NCI-H82 (cell line): ENCODE measurements around the gene METAP1D.

Experiments used
- DNase-seq: peaks from one replicate; lab custom pipeline; 2025; lab: John Stamatoyannopoulos, UW

METAP1D gene

GRCh38 chr2:172080641-172081220 is 81.0 kb downstream of the METAP1D start:
- no peak for DNase-seq

DNA sequence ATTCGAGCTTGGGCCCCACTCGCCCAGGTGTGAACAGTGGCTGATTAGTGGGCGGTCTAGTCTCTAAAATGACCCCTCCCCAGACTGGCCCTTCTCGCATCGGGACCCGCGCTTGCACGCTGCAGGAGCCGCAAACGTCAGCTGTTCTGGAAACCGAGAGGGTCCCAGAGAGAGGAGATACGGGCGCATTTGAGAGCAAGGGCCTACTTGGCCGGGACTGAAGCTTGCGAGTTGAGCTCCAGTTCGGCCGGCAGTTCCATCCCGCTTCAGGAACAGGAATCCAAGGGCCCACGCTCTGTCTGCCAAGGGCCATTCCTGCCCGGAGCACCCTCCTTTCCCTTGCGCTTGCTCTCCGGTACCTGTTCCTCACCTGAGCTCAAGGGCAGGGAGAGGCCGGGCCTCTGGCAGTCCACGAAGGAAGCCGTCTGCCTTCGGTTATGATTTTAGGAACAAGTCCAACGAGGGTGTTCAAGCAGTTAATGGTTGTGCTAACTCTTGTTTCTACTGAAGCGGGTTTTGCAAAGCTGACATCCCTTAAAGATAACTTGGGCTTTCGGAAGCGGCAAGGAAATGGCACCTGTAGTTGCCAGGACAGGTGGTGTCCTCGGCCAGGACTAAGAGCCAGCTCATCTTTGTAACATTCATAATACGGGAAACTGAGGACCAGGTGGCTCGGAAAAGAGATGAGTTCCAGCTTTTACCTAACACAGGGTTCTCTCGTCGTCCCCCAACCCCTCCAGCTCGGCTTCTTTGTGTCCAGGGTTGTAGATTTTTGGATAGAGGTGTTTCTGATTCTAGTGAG is 81.7 kb downstream of the METAP1D start:
- no peak for DNase-seq

DNA sequence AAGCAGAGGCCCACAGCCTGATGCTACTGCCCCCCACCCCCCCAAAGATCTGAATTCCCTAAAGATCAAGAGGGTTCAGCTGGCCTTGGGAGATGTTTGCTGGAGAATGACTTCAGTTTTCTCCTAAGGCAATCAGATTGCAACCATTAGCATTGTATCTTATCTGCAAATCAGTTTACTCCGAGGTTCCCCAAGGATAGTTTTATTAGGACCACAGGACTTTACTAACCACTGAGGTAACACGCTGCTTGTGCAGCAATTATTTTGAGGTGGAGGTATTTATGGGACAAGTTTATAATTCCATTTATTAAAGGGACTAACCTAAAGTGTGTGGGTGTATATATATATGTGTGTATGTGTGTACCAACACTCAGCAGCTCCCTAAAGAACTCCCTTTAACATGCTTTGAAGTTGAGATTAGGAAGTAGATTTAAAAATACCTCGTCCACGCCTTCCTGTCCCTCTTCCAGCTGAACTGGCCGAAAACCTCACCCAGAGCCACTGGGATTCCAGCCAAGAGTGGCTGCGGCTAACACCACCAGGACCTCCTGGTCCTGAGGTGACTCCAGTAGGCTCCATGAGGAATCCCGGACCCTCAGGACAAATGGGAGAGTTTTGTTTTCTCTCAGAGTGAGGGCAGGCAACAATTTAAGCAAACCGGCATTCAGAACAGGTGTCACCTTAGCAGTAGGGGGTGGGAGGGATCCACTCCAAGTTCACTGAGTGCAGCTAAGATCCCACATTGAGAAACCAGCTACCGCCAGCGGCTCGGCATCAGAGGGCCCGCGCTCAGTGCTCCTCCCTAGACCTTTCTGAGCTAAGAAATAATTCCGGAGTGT is 82.6 kb downstream of the METAP1D start:
- DNase-seq = no peak

DNA sequence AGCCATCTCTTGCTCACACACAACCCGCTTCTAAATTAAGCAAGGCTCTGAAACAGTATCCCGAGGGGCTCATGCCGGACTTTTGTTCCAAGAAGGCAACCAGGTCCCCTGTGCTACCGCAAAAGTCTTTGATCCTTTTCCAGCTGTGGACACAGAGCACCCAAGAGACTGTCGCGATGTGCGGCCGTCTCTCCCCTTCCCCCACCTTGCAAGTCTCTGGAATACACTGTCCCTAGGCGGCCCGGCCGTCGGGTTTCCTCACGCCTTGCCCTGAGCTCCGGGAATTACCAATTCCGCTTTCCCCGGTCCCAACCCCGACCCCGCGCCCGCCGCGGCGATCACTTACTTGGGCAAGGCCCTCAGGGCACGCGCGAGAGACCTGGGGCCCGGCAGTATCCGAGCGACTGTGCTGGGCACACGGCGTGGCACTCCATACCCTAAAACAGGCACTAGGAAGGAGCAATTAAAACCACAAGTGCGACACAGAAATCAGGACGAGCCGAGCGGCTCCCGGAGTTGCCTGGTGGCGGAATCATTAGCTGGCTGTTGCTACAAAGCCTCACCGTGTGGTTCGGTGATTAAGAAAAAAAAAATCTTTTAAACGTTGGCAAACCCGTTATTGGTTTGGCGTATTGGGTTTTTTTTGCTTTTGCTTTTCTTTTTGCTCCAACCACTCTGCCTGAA is 83.3 kb downstream of the METAP1D start:
- DNase-seq = peak; percentile 44

DNA sequence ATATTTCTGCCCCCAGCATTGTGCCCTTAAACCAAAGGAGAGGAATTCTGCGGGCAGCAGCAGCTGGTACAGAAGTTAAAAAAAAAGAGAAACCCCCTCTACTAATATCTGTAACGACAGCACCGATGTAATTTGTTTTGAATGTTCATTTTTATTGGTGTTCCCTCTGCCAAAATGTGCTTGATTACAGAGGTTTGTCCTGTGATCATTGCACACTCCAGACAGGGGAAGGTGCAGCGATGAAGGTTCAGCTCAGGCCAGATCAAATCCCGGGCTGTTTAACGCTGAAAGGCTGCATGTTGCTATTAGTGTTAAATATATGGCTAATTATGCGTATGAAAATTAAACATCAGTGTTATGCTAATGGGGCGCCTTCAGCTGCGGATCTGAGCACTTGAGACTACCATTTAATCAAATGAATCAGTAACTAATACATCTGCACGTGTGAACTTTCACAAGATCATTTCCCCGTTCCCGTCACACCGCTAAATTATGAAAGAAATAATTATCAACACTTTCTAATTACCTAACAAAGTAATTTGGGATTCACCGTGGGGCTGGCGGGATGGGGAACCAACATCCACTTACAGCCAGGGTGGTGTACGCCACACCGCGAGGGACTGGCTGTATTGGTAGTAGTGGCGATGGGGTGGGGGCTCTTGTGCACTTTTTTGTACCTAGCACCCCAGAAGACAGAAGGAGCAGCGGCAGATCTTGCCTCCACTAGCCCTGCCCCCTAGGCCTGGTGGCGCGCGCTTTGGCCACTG is 84.1 kb downstream of the METAP1D start:
- DNase-seq = no peak

GRCh38 chr2:172084395-172084644 is 84.6 kb downstream of the METAP1D start:
- DNase-seq = peak; percentile 72

DNA sequence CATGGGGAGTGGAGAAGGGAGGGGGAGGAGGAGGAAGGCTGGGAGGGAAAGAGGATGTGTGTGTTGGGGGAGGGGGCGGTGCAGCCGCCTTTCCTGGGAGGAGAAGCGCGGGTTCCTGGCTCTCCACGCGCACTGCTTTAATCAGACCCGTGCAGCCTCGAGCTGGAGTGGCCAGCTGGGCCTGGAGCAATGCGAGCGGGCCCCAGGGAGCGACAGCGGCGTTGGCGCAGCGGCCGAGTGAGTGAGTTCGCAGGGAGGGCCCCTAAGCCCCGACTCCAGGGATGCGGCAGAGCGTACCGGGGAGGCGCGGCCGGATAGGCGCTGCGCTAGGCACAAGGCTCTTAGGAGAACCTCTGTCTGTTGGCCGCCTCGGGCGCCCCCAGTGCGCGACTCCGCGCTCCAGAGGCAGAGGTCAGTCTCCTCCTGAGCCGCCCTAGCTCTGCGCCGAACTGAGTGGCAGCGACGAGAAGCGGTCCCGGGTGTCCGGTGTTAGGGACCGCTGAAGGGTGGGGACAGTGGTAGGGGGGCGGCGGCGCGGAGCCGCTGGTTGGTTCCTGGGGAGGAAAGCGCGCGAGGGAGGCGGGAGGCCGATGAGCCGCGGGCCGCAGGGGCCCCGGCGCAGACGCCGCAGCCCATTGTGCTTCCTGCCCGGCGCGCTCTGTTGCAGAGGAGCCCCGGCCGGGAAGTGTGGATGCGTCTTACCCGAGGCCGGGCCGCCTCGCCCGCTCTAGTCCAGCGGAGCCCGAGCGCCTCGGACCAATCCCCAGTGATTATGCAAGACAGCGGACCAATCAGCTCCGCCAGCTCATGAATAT is 85.1 kb downstream of the METAP1D start:
- peak; percentile 95 for DNase-seq

- DNase-seq = no peak
These were observed 85.9 kb downstream of the METAP1D start, which contains the start of gene DLX1 for GRCh38 chr2:172085460-172086159. DLX1 (plus strand) TSS chr2:172085507; CDS start chr2:172085678, 171 bp downstream.

- DNase-seq = peak; percentile 73
These were observed 86.8 kb downstream of the METAP1D start for GRCh38 chr2:172086241-172087206.

GRCh38 chr2:172087207-172087779 is 87.5 kb downstream of the METAP1D start:
- DNase-seq = no peak

GRCh38 chr2:172087780-172088244 is 88.1 kb downstream of the METAP1D start:
- peak; percentile 61 for DNase-seq

GRCh38 chr2:172088245-172089004 is 88.7 kb downstream of the METAP1D start:
- peak; percentile 37 for DNase-seq

DNA sequence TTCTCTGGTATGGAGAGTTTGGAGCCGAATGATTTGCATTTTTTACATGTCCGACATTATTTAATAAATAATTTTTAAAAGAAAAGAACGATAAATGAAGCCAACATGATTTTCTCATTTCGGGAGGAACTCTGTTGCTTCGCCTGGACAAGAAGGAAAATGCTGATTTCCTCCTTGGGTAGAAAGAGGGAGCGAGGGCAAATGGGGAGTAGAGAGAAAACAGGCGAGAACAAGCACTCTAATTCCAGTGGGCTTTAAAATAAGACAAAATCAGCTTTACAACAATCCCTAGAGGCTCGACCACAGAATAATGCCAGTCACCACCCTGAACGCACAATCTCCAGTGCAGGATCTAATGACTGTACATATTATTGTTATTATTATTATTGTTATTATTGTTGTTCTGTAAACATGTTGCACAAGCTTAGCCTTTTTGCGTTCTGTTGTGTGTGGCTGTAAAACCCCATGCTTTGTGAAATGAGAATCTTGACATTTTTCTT is 89.3 kb downstream of the METAP1D start:
- DNase-seq = no peak

- DNase-seq = no peak
These were observed 89.9 kb downstream of the METAP1D start for GRCh38 chr2:172089633-172090032.

DNA sequence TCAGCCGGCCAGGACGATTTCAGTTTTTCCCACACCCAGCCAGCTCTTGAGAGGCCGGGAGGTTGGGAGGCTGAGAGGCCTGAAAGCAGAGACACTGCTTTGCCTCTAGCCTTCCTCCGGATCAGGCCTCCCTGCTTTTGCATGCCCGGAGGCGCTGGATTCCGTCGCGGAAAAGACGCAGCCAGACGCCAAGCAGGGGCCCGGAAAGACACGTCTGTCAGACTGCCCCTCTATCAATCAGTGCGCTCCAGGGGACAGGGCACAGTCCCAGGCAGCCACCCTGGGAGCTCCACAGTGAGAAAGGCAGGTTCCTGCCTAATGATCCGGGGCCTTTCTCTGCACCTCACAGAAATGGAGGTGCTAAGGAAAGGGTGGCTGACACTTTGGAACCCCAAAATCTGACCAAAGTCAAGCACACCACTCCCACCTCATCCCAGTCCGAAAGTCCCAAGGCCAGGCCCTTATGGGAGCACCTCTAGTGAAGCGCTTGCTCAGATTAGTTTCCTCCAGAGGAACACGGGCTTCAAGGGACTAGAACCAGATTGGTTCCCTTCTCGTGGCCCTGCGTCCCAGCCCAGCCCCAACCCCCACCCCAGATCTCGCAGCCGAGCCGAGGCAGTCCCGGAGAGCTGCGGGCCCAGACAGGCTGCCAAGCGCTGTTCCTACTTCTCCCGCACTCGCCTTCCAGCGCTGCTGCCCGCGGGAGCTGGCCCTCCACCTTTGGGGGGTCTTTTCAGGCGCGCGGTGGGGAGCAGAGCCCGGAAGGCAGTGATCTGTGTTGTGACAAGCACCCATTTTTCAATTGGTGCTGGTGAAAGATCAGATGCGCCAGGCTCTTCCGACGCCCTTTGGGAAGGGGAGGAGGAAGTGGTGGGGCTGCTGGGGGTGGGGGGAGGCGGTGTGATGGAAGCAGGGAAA is 90.5 kb downstream of the METAP1D start:
- DNase-seq = peak; percentile 34

DNA sequence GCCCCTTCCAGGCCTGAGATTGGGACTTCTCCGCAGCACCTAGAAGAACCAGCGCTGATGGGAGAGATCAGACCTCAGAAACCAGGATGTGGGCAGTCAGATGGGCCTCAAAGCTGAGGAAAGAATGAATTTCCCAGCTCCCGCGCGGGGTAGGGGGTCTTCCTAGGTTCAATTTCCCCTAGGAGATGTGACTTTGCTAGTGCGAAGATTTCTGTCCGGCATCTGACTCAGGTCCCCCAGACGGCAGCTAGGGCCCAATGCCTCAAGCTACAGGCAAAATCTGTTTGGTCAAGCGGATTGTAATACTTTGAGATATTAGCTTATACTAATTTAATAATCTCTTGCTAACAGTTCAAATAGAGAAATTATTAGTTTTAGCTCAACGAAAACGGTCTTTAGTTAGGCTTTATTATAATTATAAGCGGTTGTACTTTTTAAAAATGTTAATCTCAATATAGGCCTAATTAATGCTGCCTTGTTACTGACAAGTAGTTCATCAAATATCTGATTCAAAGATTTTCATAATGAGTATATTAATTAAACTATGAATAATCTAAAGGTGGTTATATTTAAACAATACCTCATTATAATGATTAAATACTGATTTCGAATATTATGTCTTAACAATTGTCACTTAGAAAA is 91.4 kb downstream of the METAP1D start:
- no peak for DNase-seq
